NCI-H748 (cell line): ENCODE results near the gene EPS8L1.
A peak's percentile ranks its signal among the peaks of the same experiment; 100 is the strongest.

Experiments
- DNase-seq: peaks from one replicate; lab custom pipeline; 2025; ENCODE audit not compliant: unreplicated experiment; lab: John Stamatoyannopoulos, UW

EPS8L1 gene

DNA sequence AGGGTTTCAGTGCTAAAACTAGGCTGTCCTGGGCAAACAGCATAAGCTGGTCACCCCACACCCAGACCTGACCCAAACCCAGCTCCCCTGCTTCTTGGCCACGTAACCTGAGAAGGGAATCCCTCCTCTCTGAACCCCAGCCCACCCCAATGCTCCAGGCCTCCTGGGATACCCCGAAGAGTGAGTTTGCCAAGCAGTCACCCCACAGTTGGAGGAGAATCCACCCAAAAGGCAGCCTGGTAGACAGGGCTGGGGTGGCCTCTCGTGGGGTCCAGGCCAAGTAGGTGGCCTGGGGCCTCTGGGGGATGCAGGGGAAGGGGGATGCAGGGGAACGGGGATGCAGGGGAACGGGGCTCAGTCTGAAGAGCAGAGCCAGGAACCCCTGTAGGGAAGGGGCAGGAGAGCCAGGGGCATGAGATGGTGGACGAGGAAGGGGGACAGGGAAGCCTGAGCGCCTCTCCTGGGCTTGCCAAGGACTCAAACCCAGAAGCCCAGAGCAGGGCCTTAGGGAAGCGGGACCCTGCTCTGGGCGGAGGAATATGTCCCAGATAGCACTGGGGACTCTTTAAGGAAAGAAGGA, 39.0 kb downstream of the EPS8L1 start:
- DNase-seq = no peak

DNA sequence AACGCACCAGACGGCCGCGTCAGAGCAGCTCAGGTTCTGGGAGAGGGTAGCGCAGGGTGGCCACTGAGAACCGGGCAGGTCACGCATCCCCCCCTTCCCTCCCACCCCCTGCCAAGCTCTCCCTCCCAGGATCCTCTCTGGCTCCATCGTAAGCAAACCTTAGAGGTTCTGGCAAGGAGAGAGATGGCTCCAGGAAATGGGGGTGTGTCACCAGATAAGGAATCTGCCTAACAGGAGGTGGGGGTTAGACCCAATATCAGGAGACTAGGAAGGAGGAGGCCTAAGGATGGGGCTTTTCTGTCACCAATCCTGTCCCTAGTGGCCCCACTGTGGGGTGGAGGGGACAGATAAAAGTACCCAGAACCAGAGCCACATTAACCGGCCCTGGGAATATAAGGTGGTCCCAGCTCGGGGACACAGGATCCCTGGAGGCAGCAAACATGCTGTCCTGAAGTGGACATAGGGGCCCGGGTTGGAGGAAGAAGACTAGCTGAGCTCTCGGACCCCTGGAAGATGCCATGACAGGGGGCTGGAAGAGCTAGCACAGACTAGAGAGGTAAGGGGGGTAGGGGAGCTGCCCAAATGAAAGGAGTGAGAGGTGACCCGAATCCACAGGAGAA, 39.9 kb downstream of the EPS8L1 start:
- DNase-seq = no peak

DNA sequence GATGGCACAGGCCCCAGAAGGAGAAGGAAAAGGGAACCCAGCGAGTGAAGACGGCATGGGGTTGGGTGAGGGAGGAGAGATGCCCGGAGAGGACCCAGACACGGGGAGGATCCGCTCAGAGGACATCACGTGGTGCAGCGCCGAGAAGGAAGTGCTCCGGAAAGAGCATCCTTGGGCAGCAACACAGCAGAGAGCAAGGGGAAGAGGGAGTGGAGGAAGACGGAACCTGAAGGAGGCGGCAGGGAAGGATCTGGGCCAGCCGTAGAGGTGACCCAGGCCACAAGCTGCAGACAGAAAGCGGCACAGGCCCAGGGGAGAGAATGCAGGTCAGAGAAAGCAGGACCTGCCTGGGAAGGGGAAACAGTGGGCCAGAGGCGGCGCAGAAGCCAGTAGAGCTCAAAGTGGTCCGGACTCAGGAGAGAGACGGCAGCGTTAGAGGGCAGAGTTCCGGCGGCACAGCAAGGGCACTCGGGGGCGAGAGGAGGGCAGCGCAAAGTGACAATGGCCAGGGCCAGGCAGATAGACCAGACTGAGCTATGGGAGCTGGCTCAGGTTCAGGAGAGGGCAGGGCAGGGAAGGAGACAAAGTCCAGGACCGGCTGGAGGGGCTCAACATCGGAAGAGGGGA, 40.7 kb downstream of the EPS8L1 start:
- peak; percentile 59 for DNase-seq

DNA sequence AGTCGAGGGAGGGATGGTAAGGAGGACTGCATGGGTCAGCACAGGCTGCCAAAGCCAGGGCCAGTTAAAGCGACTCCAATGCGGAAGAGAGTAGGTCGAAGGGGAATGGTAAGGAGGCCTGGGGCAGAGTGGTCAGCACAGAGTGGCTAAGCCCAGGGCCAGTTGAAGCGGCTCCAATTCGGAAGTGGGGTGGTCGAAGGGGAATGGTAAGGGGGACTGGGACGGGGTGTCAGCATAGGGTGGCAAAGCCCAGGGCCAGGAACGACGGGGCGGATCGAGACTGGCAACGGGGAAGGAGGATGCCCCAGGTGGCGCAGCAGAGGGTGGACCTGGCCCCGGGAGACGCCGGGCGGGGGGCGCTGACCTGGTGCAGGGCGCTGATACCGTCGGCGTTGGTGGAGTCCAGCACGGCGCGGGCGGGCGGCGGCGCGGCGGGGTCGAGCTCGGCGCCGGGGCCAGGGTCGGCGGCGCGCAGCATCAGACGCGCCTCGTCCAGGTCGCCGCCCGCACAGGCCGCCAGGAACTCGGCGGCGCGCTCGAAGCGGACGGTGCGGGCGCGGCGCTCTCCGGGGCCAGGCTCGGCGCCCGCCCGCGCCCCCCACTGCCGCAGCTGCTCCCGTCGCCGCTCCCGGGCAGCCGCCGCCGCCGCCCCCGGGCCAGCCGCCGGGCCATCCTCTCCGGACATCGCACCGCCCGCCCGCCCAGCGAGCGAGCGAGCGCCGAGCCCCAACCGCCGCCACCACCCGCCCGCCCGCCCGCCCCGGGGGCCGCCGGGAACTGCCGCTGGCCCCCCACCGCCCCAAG, 41.4 kb downstream of the EPS8L1 start, which contains the start of gene PPP1R12C:
TSS of gene PPP1R12C (minus strand) at position 779 of the 804 bp plus-strand sequence. CDS start at position 685, 94 bp downstream.
- DNase-seq = no peak

DNA sequence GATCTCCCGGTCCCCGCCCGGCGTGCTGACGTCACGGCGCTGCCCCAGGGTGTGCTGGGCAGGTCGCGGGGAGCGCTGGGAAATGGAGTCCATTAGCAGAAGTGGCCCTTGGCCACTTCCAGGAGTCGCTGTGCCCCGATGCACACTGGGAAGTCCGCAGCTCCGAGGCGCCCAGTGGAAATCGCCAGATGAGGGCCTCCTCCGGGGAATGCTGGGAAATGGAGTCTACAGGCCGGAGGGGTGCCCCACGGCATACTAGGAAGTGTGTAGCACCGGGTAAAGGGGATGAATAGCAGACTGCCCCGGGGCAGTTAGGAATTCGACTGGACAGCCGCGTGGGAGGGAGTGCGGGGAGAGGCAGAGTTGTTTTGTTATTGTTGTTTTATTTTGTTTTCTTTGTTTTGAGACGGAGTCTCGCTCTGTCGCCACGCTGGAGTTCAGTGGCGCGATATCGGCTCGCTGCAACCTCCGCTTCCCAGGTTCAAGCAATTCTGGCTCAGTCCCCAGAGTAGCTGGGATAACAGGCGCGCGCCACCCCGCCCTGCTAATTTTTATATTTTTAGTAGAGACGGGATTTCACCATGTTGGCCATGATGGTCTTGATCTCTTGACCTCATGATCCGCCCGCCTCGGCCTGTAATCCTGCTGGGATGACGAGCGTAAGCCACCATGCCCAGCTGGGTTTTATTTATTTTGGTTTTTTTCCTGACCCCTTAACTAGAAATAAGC, 42.2 kb downstream of the EPS8L1 start:
- peak; percentile 100 for DNase-seq

DNA sequence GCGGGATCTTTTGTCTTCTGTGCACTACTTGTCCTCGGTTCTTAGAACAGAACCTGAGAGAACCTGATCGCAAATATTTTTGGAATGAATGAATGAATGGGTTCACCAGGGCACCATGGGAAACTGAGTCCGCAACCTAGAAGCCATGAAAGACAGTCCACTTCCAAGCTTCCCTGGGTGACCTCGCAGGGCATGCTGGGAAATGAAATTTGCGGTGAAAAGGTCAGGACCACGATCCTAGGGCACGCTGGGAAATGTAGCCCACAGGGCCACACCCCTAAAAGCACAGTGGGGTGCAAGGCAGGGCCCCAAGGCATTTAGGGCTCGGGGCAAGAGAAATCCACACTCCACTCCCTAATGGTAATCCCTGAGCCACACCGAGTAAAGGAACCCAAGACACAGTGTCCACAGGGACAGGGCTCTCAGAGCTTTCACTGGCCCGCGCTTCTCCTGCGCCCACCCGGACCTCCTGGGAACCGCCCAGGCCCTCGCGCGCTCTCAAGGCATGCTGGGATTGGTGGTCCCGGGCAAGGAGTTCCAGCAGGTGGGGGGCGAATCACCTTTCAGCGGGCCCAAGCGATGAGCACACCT, 42.8 kb downstream of the EPS8L1 start:
- DNase-seq = no peak

DNA sequence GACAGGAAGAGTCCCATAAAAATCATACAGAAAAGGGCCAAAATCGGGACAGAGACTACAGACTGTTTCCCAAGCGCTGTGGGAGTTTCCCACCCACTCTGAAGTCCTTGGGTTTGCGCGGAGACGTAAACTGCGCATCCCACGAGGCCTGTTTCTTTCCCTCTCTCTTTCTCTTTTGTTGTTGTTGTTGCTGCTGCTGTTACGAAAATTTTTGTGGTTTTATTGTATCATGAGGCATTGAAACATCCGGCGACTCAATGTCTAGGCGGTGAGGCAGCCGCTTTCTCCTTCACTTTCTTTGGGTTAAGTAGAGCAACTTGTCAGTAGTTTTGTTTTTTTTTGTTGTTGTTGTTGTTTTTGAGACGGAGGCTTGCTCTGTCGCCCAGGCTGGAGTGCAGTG, 43.4 kb downstream of the EPS8L1 start:
- no peak for DNase-seq

DNA sequence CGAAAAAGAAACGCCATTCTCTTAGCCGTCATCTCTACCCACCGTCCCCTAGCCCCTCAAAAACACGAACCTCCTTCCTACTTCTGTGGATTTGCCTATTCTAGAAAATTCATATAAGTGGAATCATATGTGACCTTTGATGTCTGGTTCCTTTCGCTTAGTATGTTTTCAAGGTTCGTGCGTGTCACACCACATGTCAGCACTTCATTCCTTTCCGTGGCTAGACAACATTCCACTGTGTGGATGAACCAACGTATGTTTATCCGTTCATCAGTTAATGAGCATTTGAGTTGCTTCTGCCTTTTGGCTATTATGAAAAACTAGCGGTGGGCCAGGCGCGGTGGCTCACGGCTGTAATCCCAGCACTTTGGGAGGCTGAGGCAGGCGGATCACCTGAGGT, 55.8 kb downstream of the EPS8L1 start:
- DNase-seq = no peak

DNA sequence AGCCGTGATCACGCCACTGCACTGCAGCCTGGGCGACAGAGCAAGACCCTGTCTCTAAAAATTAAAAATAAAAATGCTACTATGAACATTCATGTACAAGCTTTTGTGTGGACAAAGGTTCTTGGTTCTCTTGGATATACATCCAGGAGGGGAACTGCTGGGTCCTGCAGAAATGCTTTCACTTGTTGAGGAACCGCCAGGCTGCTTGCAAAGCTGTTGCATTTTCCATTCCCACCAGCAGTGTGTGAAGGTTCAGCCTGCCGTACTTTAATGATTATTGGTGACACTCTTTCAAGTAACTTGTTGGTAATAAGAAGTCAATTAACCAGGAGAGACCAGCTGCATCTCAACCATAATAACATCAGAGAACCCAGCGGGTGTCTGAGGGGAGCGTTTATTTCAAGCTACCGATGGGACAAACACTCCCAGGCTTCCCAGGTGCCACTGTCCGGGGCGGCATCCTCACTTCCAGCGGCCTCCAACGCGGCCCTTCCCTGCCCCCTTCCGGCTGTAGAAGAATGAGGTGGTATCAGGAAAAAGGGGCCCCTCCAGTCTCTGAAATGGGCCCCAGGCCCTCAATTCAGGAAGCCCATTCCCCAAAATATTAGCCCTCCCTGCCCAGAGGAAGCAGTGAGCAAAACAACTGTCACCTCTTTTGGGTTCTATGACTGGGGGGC, 56.9 kb downstream of the EPS8L1 start:
- no peak for DNase-seq

DNA sequence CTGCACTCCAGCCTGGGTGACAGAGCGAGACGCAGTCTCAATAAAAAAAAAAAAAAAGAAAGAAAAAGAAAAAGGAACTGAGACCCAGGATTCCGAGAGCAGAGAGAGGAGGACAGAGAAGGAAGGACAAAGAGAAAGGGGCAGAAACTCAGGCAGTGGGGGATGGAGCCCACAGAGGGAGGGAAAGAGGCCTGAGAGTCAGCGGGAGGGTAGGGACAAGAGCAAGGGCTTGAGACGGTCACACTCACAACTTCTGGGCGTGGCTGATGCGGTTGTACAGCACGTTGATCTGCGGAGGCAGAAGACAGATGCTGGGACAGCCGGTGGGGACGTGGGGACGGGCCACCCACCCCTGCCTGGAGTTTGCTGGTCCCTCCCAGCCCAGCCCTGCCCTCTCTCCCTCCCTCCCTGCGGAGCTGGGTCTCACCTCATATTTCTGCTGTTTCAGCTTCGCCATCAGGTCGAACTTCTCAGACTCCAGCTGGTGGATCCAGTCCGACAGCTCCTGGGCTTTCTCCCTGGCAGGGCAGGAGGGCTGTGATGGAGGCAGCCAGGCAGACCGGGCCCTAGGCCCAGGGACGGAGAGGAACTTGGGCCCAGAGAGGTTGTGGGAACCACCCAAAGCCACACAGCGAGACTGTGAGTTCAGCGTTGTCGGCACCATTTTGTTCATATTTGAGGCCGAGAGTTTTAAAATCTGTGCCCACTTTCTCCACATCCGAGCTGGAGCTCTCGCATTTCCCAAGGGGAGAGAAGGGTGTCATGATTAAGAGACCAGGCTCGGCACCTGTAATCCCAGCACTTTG, 58.2 kb downstream of the EPS8L1 start:
- no peak for DNase-seq

DNA sequence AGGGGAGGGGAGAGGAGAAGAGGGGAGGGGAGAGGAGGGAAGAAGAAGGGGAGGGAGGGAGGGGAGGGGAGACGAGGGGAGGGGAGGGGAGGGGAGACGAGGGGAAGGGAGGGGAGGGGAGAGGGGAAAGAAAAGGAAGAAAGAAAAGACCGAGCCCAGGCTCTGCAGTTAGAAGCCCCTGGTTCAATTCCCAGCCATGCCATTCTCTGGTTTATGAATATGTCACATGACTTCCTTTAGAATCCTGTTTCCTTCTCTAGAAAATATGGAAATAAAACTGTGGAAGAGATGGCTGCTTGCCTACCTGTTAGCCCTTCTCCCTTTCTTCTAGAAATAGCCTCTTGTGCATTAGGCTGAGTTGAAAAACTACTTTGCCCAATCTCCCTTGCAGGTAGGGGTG, 59.1 kb downstream of the EPS8L1 start:
- DNase-seq = no peak

DNA sequence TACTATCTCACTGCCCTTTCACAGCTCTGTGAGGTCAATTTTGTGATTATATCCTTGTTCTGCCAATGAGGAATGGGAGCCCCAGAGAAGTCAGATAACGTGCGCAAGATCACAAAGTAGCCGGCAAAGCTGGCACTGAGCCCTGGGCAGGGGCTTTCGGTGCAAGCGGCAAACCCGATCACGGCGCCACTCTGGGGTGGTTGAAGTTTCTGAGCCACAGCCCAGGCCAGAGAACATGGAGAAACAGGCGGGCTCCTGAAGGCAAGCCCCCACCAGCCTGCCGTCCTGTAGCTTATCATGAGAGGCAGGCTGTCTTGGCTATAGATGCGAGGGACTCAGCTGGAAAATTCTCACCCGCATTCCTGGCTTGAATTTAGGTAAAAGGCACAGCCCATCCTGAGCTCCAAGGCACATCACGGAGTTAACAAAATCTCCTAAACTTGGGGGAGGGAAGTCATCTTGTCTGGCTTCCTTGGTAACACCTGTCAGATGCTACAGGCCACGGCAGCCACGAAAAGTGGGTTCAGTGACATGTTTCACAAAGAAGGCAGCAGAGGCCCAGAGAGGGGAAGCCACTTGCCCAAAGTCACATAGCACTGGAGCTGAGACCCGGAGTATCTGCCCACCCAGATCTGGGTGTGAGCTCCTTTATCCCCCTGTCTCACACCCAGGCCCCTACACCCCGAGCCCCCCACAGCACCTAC, 60.9 kb downstream of the EPS8L1 start:
- DNase-seq = no peak
